Neuron (in vitro differentiated cells): Measurements from ENCODE around the gene GJB4.
"Not testable (repeated sequence)": the region's sequence is repeated elsewhere in the genome, so short reads cannot be mapped to it uniquely, and the experiment has no call there.

Experiments
- H2AFZ ChIP-seq: one replicate; pipeline ENCODE4 v1.6.1; 2013; ENCODE audit warnings: low read depth, mild to moderate bottlenecking, inconsistent platforms, low read length, moderate library complexity
- H3K27me3 ChIP-seq: one replicate; pipeline ENCODE4 v1.6.1; 2013; ENCODE audit warnings: low read length; ENCODE audit not compliant: insufficient read depth
- H3K36me3 ChIP-seq: one replicate; pipeline ENCODE4 v1.6.1; 2013; ENCODE audit warnings: low read length; ENCODE audit not compliant: insufficient read depth
- H3K4me1 ChIP-seq: one replicate; pipeline ENCODE4 v1.6.1; 2013; ENCODE audit warnings: low read length; ENCODE audit not compliant: insufficient read depth
- H3K4me3 ChIP-seq: 2 replicates; pipeline ENCODE4 v1.5.1; 2013; ENCODE audit warnings: mild to moderate bottlenecking, low read length, moderate library complexity
- H3K9me3 ChIP-seq: one replicate; pipeline ENCODE4 v1.6.1; 2013; ENCODE audit warnings: low read length

The GJB4 gene

GRCh38 chr1:34806396-34806795 is 46.9 kb downstream of the GJB4 start:
- Histone ChIP-seq H3K36me3 (no peaks in the 10 kb centered on the region), H3K4me3 (no peak overlapping the region), H2AFZ (no peak overlapping the region), H3K9me3 (no peaks in the 10 kb centered on the region), H3K27me3 (no peaks in the 10 kb centered on the region), H3K4me1 (no peaks in the 10 kb centered on the region)

- H3K4me1 ChIP-seq, result no peaks in the 10 kb centered on the region
Observed at GRCh38 chr1:34808051-34808810, 48.7 kb downstream of the GJB4 start.

GRCh38 chr1:34810781-34811180 is 51.2 kb downstream of the GJB4 start:
- not testable (repeated sequence) for H3K4me3 ChIP-seq, H2AFZ ChIP-seq, H3K27me3 ChIP-seq

More at GRCh38 chr1:34808051-34808810, 48.7 kb downstream of the GJB4 start:
- H3K27me3 ChIP-seq, result no peaks in the 10 kb centered on the region
- no peak overlapping the region for H3K4me3 ChIP-seq
- no peaks in the 10 kb centered on the region for H3K9me3 ChIP-seq
- H3K36me3 ChIP-seq, result no peaks in the 10 kb centered on the region
- no peak overlapping the region for H2AFZ ChIP-seq

More at GRCh38 chr1:34810781-34811180, 51.2 kb downstream of the GJB4 start:
- not testable (repeated sequence) for H3K9me3 ChIP-seq, H3K36me3 ChIP-seq, H3K4me1 ChIP-seq
